ENCODE measurements around the gene DNAH7. TPM values are rescaled to one million over a fixed set of nuclear protein-coding genes. Genes with fewer than 3 reads are reported as not detected.

DNAH7 gene
- total and polyA plus RNA-seq, 2 donors (not counting 1 experiment from before 2014, with no cell fraction given): 0.37 to 0.99 TPM

DNA sequence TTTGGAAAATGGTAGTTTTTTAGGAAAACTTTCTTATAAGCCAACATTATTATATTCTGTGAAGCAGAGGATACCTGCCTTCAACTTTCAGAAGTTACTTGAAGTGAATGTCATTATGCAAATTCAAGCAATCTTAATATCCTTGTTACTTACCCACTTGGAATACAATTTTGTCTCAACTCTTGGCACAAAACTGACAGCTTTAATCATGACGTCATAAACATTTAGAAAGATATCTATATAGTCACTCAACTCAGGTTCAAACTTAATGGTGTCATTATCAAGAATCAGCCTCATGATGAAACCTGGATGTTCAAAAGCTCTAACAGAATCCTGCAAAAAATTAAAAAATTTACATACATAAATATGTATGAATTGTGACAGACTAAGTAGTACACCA, 68.1 kb downstream of the DNAH7 start:
- H3K27ac ChIP-seq (ENCODE audit: insufficient read depth, low read length): no peak overlapping the region
- no peak overlapping the region for H3K4me2 ChIP-seq (ENCODE audit: extremely low read depth, insufficient read depth, low read length)
- H3K9ac ChIP-seq (ENCODE audit: insufficient read depth, low read length): no peak overlapping the region
- H3K4me1 ChIP-seq (ENCODE audit: control insufficient read depth, extremely low read depth, insufficient read depth, low read length): no peaks in the 10 kb centered on the region
- DNase-seq (ENCODE audit: low read depth in 2 of 2): no peak
- H3K9me3 ChIP-seq (ENCODE audit: control insufficient read depth, insufficient read depth, low read depth, low read length): no peaks in the 10 kb centered on the region
- TF ChIP-seq CTCF (conservative IDR thresholded peaks at IDR 0.05 in 1 of 2, IDR thresholded peaks at IDR 0.05 in 1 of 2; ENCODE audit: low read depth in 1 of 2, low read length in 2 of 2) (no peak), EZH2 (IDR thresholded peaks at IDR 0.05; ENCODE audit: low read length, missing control alignments) (no peak)
- H3K27me3 ChIP-seq (ENCODE audit: control insufficient read depth, insufficient read depth, low read length): no peaks in the 10 kb centered on the region
- H3K79me2 ChIP-seq (ENCODE audit: control insufficient read depth, insufficient read depth, low read length): no peaks in the 10 kb centered on the region
- no peak overlapping the region for H3K4me3 ChIP-seq (replicated peaks in 1 of 4; ENCODE audit: control extremely low read depth in 1 of 4, insufficient read depth in 1 of 4, low read depth in 3 of 4, low read length in 4 of 4)
- no peaks in the 10 kb centered on the region for H3K36me3 ChIP-seq (ENCODE audit: control insufficient read depth, insufficient read depth, low read length)
- no peaks in the 10 kb centered on the region for H4K20me1 ChIP-seq (ENCODE audit: control insufficient read depth, extremely low read depth, insufficient read depth, low read length)
- no peak overlapping the region for H2AFZ ChIP-seq (ENCODE audit: low read length)

DNA sequence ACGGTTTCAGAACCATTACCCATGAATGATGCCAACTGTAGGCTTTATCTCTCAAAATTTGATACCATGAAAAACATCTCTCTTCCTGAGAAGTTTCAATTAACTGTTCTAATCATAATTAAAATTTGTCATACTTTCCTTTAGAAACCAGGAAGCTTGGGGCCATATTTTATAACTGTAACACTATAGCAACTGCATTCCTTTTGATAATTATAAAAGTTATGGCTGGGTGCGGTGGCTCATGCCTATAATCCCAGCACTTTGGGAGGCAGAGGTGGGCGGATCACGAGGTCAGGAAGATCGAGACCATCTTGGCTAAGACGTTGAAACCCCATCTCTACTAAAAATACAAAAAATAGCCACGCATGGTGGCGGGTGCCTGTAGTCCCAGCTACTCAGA, 70.6 kb downstream of the DNAH7 start:
- no peaks in the 10 kb centered on the region for H3K4me1 ChIP-seq (ENCODE audit: control insufficient read depth, extremely low read depth, insufficient read depth, low read length)
- H4K20me1 ChIP-seq (ENCODE audit: control insufficient read depth, extremely low read depth, insufficient read depth, low read length): no peaks in the 10 kb centered on the region
- no peak overlapping the region for H2AFZ ChIP-seq (ENCODE audit: low read length)
- no peak for TF ChIP-seq CTCF (conservative IDR thresholded peaks at IDR 0.05 in 1 of 2, IDR thresholded peaks at IDR 0.05 in 1 of 2; ENCODE audit: low read depth in 1 of 2, low read length in 2 of 2)
- no peak for TF ChIP-seq EZH2 (IDR thresholded peaks at IDR 0.05; ENCODE audit: low read length, missing control alignments)
- no peak overlapping the region for H3K27ac ChIP-seq (ENCODE audit: insufficient read depth, low read length)
- H3K27me3 ChIP-seq (ENCODE audit: control insufficient read depth, insufficient read depth, low read length): no peaks in the 10 kb centered on the region
- no peak for DNase-seq (ENCODE audit: low read depth in 2 of 2)
- no peaks in the 10 kb centered on the region for H3K9me3 ChIP-seq (ENCODE audit: control insufficient read depth, insufficient read depth, low read depth, low read length)
- H3K4me3 ChIP-seq (replicated peaks in 1 of 4; ENCODE audit: control extremely low read depth in 1 of 4, insufficient read depth in 1 of 4, low read depth in 3 of 4, low read length in 4 of 4): no peak overlapping the region
- no peak overlapping the region for H3K4me2 ChIP-seq (ENCODE audit: extremely low read depth, insufficient read depth, low read length)
- H3K9ac ChIP-seq (ENCODE audit: insufficient read depth, low read length): no peak overlapping the region
- no peaks in the 10 kb centered on the region for H3K36me3 ChIP-seq (ENCODE audit: control insufficient read depth, insufficient read depth, low read length)
- no peaks in the 10 kb centered on the region for H3K79me2 ChIP-seq (ENCODE audit: control insufficient read depth, insufficient read depth, low read length)

DNA sequence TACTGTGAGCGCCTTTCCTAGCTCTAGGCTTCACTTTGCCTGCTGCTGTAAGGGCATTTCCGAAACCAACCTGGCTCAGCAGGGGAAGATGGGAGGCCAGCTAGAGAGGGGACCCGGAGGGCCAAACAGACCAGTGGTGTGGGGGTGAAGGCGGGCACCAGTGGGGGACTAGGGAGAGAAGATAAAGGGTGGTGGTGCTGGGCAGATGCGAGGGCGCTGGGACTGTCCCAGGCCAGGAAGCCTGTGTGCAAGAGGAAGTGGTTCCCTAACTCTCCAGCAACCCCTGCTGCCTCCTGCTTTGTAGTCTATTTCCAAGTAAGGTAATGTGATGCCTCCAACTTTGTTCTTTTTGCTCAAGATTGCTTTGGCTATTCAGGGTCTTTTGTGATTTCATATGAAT, 73.1 kb downstream of the DNAH7 start:
- H3K4me3 ChIP-seq (replicated peaks in 1 of 4; ENCODE audit: control extremely low read depth in 1 of 4, insufficient read depth in 1 of 4, low read depth in 3 of 4, low read length in 4 of 4): no peak overlapping the region
- H3K9me3 ChIP-seq (ENCODE audit: control insufficient read depth, insufficient read depth, low read depth, low read length): no peaks in the 10 kb centered on the region
- H3K79me2 ChIP-seq (ENCODE audit: control insufficient read depth, insufficient read depth, low read length): no peaks in the 10 kb centered on the region
- no peak for DNase-seq (ENCODE audit: low read depth in 2 of 2)
- H2AFZ ChIP-seq (ENCODE audit: low read length): no peak overlapping the region
- H3K36me3 ChIP-seq (ENCODE audit: control insufficient read depth, insufficient read depth, low read length): no peaks in the 10 kb centered on the region
- H3K4me2 ChIP-seq (ENCODE audit: extremely low read depth, insufficient read depth, low read length): no peak overlapping the region
- H3K27ac ChIP-seq (ENCODE audit: insufficient read depth, low read length): no peak overlapping the region
- no peaks in the 10 kb centered on the region for H3K27me3 ChIP-seq (ENCODE audit: control insufficient read depth, insufficient read depth, low read length)
- H3K4me1 ChIP-seq (ENCODE audit: control insufficient read depth, extremely low read depth, insufficient read depth, low read length): no peaks in the 10 kb centered on the region
- H3K9ac ChIP-seq (ENCODE audit: insufficient read depth, low read length): no peak overlapping the region
- no peaks in the 10 kb centered on the region for H4K20me1 ChIP-seq (ENCODE audit: control insufficient read depth, extremely low read depth, insufficient read depth, low read length)
- TF ChIP-seq EZH2 (IDR thresholded peaks at IDR 0.05; ENCODE audit: low read length, missing control alignments) (no peak), CTCF (conservative IDR thresholded peaks at IDR 0.05 in 1 of 2, IDR thresholded peaks at IDR 0.05 in 1 of 2; ENCODE audit: low read depth in 1 of 2, low read length in 2 of 2) (no peak)

Measured in fibroblast of lung (primary cell).